ENCODE data around the gene METRN. TPM values are rescaled to one million over a fixed set of nuclear protein-coding genes. Genes with fewer than 3 reads are reported as not detected.
"Not testable (repeated sequence)": the region's sequence is repeated elsewhere in the genome, so short reads cannot be mapped to it uniquely, and the experiment has no call there.

The METRN gene
- total RNA-seq, 1 donor from 2014 or later, result 62.0 TPM

DNA sequence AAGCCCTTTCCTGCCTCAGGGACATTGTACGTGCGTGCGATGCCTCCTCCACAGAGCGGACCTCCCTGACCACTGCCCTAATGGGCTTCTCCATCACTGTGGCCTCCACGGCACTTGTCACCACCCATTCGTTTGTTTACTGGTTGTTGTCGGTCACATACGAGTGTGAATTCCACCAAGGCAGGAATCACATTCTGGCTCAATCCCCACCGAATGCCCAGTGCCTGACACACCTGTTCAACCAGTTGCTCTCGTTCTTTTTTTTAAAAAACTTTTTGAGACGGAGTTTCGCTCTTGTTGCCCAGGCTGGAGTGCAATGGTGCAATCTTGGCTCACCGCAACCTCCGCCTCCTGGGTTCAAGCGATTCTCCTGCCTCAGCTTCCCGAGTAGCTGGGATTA lies 23.7 kb upstream of the METRN start:
- not testable (repeated sequence) for DNase-seq (ENCODE audit: low spot score)

DNA sequence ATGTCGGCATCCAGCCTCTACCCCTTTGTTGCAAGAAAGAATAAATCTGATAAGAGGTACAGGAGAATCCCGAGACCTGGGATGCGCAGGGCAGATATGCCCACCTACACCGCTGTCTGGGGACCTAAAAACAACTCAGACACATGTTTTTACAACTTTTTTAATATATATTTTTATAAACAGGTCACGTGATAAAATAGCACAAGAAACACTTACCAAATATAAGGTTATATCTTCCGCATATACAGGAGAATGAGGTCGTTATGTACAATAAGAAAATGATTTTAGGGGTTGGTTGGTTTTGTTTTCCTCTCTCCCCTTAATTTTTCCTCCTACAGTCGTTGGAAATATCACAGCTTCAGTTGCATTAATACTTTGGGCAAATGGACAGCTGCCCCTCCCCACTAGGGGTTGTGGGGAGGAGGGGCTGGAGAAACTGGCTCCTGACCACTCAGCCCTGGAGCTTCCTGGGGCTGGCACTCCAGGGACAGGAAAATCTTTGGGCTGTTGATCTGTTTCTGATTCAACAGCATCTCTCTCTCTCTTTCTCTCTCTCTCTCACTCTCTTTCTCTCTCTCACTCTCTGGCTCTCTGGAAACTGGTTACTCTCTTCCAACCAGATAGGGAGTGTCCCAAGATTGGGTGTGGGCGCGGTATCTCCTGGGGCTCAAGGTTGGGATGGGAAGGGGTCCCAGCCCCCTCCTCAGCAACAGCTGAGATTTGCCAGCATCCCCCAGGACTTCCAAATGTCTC lies 22.4 kb upstream of the METRN start:
- DNase-seq (ENCODE audit: low spot score), result no peak

DNA sequence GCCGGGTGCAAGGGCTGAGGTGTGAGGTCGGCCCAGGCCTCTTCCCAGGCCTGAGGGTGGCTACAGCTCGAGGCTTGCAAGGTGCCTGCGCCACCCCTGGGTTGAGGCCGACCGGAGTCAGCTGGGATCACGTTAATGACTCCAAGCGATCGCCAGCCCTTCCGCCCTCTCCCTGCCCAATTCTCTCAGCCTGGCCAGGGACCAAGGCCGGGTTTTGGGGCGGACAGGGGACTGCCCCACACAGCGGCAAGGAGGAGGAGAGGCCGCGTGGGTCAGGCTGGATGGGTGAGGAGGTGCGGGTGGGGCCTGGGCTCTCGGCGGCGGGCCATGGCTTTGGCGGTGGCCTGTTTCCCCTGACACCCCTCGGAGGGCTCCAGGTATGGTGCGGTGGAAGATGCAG lies 21.6 kb upstream of the METRN start:
- DNase-seq (ENCODE audit: low spot score), result no peak

DNA sequence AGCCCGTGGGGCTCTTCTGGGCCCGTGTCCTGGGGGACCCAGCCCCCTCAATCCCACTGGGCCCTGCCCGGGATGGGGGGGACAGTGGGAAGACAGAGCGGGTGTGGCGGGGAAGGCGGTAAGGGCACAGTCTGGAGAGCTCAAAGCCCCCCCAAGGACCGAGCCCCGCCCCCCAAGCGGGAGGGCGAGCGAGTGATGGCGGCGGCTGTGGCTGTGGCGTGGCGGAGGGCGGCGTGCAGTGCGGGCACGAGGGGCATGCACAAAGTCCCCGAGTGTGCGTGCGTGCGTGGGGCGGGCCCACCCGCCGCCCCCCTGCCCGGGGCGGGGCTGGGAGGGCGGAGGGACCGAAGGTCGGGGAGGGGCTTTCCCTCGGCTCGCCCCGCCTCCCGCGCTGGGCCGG lies 21.2 kb upstream of the METRN start:
- DNase-seq (ENCODE audit: low spot score), result no peak

DNA sequence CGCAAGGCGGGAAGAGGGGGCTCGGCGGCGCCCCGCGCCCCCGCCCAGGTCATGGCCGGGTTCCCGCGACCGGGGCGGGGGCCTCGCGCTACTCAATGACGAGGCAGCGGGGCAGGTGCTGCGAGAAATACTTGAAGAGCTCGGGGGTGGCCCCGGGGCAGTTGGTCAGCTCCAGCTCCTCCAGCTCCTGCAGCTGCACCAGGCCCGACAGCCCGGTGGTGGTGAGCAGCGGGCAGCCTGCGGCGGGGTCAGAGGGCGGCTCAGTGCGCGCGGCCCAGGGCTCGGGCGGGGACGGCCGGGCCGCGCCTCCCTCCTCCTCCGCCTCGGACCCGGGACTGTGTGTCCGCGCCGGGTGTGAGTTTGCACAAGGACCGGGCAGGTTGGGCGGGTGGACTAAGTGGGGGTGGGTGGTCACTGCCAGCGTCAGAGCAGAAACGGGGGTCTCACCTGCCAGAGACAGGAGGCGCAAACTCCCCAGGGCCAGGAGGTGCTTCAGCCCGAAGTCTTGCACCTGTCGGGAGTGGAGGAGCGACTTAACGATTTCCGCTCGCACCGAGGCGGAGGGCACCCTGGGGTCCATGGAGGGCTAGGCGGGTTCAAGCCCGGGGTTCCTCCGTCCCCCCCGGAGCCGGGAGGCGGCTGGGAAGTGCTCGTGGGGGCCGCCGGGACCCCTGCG lies 20.6 kb upstream of the METRN start:
- no peak for DNase-seq (ENCODE audit: low spot score)

DNA sequence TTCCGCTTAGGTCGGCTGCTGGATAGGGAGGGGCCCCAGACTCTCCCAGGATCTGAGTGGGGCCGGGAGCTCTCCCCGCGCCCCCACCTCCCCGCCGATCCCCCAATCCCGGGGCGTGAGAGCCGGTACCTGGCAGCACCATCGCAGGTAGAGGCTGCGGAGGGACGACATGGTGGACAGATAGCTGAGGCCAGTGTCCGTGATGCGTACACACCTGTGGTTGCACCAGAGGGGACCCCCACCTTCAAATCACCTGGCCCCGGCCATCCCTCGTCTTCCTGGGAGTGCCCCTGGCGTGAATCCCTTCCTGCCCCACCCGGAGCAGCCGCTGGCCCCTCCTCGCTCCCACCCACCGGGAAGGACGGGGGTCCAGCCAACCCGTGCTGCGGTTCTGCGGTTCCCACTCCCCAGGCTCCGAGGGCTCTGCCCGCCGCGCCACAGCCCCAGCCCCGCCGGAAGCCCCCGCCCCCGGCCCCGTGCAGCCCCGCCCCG lies 20.0 kb upstream of the METRN start:
- no peak for DNase-seq (ENCODE audit: low spot score)

DNA sequence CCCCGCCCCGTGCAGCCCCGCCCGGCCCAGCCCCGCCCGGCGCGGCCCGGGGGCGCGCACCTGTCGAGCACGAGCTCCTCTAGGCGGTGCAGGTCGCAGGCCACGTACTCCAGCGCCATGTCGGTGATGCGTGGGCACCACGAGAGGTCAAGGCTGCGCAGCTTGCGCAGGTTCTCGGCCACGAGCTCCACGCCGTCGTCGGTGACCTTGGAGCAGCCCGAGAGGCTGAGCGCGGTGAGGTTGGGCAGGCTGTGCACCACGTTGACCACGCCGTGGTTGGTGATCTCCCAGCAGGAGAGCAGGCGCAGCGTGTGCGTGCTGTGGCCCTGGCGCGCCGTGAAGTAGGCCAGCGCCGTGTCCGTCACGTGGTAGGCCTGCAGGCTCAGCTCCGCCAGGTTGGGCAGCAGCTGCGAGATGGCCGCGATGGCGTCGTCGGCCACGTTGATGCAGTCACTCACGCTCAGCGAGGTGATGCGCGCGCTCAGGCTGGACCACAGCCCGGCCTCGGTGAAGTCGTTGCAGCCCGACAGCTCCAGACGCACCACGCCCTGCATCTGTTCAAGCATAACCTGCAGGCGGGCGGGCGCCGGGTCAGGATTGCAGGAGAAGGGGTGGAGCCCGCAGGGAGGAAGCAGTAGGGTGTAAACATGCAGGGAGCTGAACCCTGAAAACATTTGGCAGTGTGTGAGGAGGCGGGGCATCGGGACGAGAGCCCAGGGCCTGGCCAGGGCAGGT lies 19.4 kb upstream of the METRN start:
- peak; percentile 63 for DNase-seq (ENCODE audit: low spot score)

DNA sequence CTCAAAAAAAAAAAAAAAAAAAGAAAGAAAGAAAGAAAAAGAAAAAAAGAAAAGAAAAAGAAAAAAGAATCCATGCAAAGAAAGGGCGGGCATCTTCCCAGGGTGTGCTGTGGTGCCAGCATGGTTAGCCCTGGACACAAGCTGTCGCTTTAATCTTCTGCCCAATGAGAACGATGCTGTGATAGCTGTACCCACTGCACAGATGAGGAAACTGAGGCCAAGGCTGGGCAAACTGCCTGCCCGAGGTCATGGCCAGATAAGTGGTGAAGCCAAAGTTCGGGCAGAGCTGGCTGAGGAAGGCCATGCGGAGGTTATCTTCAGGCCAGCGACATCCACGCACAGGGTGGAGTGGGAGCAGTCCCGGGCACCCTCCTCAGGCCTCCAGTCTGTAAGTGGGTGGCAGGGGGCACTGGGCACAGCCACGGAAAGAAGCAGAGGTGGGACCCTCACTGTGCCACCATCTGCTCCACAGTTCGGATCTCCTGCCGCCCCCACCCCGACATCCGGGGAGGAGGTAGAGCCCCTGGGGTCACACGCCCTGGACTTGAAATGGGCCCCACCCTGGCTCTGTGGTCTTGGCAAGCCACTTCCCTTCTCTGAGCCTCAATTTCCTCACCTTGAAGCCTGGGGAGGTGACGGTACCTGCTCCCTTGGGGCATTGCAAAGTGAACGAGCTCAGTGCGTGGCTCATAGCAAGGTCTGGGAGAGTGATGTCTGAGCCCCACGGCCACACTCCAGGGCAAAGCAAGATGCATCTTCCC lies 15.8 kb upstream of the METRN start:
- no peak for DNase-seq (ENCODE audit: low spot score)

DNA sequence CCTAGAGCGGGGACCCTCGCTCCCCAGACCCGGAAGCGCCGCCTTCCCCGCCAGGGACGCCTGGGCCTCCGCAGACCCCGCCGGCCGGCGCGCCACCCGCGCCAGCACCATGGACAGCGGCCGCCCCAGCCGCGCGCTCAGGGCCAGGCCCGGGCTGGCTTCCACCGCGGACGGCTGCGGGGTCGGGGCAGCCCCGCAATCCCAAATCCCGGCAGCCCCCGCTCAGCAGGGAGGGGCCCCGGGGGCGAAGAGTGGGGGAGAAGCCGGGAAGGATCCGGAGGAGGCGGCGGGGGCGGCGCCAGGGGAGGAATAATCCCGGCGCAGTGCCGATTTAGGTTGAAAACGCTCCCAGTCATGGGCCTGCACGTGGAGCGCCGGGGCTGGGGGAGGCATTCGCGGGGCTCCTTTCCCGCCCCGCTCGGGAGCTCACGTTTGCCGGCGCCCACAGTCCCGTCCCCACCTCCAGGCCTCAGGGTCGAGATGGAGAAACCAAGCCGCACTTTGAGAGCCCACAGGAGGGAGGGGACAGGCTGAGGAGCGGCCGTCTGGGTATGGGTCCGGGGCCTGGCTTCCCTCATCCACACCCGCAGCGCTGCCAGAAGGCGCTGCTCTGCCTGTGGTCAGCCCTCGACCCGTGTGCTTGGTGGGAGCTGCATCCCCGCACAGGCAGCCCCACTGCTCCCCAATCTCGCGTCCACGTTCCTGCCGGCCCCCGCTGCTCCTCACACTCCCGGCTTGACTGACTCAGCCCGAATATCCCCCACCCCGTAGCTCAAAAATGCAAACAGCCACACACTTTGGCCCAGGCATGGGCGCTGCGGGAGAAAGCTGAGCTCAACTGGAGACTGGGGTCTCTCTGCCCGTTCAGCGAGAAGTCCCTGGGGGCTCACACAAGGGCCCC lies 14.0 kb upstream of the METRN start:
- no peak for DNase-seq (ENCODE audit: low spot score)

DNA sequence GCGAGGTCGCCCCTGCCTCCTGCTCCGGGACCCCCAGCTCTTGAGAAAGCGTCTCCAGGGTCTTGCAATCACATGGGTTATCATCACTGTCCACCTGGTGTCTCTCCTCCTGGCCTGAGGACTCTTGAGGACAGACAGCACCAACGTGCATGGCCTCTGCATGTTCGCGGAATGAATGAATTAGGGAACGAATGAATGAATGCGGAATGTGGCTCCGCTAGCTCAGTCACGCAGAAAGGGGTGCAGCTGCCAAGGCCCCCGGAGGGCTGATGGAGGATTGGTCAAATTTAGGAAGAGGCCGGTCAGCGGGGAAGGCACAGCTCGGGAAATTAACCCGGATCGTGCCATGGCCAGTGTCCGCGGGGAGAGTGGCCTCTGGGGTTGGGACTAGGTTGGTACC lies 12.6 kb upstream of the METRN start:
- no peak for DNase-seq (ENCODE audit: low spot score)

DNA sequence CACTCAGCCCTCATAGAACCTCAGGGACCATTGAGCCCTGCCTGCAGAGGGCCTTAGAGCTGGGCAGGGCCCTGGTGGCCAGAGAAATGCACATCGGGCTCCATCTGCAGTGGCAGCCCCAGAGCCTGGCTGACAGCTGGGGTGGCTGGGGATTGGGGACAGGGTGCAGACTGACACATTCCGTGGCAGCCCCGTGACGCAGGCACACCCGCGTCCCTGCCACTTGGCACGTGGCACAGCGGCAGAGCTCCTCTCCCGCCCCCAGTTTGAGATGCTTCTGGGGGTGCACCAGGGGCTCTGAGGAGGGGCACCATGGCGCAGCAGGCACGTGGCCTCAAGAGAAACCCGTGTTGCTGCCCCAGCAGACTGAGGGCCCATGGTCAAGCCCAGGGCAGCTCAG lies 11.5 kb upstream of the METRN start:
- DNase-seq (ENCODE audit: low spot score), result no peak

DNA sequence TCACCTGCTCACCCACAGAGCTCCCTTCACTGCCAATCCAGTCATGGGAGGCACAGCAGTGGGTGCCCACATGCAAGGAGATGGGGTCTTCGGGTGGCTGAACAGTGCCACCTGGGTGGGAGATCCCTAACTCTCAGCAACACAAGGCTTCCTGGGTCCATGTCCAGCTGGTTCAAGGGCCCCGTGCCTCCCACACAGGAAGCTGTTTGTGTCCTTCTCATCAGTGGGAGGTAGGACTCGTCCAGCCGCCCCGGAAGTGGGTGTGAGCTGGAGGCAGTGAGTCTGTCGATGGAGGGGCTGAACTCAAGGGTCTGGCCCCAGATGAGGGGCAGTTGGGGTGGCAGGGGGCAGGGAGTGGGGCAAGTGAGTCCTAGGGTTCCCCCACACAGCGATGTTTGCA lies 10.9 kb upstream of the METRN start:
- DNase-seq (ENCODE audit: low spot score), result no peak

DNA sequence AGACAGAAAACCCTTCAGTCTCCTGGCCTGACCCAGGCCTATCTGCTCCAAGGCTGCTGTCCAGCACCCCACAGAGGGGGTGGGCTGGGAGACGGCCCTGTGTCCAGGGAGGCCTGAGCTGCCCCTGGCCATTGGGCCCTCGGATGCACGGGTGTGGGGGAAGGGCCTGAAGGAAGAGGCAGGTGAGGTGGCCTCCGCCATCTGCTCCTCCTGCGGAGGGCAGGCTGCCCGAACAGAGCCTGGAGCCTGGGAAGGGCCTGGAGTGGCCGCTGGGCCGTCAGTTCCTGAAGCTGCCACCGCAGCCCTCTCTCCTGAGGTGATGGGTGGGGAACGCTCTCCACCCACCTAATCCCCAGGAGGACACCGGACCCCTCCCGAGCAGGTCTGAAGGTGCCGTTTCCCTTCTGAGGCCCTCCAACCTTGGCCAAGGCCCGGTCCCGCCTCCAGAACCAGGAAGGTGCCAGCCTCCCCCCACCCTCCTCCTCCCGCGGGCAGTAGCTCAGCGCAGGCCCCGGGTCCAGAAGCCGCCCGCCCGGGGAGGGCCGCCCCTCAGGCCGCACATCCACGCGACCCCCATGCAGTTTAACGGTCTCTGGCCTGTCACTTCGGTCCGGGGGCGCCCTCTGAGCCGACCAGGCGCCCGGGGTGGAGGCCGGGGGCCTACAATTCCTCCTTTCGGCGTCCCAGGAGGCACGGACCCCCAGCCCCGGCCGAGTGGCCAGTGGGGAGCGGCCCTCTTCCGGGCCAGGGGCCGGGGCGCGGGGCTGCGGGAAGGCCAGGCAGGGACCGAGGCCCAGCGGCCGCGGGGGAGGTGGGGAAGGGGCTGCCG lies 10.2 kb upstream of the METRN start:
- no peak for DNase-seq (ENCODE audit: low spot score)

DNA sequence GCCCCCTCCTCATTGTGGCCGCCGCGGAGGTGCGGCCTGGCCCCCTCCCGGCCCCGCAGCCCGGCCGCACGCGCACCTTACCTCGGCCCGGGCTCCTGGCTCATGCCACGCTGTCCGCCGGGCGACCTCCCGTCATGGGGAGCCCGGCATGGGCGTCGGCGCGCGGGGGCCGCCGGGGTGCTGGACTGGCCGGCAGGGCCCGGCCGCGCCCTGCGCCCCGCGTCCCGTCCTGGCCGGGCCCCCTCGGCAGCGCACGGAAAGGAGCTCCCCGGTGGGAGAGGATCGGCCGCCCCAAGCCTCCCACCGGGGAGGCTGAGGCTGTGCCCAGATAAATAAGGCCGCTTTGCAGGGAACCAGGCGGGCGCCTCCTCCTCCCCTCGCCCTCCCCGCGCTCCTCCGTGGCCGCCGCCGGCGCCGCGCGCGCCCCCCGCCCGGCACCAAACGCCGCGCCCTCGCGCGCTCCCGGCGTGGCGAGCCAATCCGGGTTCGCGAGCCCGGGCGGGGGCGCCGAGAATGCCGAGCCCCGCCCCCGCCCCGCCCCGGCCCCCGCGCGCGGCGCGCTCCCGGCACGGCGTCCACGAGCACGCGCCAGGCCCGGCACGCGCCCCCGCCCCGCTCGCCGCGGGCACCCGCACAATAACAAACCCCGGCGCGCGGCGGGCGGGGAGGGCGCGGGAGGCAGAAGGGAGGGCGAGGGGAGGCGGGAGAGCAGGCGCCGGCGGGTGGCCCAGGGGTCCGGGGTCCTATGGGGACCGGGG lies 9.3 kb upstream of the METRN start, which contains the start of gene FBXL16:
Gene FBXL16, minus strand, starts transcription at position 371 of the 758 bp plus-strand sequence. CDS start 8,396 bp downstream, outside the sequence.
- DNase-seq (ENCODE audit: low spot score), result no peak

DNA sequence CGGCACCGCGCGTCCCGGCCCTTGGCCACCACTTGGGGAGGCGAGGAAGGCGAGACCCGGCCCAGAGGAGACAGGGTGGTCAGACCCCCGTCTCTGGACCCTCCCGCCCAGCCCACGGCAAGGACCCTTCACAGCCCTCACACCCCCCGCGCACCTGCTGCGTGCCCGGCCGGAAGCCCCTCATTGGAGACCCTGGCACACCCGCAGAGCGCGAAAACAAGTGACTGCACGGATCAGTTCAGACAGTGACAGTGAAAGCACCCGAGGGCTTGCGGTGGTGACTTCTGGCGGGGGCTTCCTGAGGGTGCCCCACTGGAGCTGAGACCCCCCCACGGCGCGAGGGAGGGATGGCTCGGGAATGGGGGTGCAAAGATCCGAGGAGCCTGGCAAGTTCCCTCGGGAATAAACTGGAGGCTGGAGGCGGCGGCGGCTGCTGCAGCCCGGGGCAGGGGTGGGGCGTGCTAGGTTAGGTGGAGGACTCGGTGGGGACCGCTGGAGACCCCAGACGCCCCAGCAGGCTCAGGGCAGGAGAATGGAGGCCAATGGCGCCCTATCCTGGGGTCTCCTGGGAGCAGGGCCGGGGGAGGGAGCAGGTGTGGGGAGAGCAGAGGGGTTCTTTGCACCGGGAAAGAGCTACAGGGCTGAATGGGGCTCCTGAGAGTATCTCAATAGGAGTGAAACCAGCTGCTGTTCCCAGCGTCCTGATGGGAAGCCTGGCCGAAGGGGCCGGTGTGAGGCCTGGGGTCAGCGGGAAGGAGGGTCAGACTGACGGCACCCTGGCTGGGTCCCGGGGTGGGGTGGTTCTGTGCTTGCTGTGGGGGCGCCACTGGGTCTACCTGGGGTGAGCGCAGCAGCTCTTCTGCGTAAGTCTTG lies 8.5 kb upstream of the METRN start:
- DNase-seq (ENCODE audit: low spot score), result no peak

DNA sequence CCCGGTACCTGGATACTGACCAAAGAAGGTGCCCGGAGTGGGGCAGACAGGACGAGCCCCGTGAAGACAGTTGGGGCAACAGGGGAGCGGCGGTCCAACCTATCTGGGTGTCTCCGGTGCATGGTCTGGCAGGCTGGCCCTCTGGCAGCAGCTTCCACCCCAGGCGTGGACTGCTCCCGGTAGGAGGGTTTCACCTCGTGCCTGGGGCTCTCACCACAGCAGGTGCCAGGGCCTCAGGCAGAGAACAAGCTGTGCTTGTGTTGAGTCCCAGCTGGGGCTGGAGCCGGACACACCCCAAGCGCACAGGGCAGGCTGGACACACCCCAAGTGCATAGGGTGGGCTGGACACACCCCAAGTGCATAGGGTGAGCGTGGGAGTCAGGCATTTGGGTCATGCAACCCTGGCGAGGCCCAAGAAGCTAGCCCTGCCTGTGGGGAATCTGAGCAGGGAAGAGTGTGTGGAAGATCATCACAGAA lies 7.8 kb upstream of the METRN start:
- no peak for DNase-seq (ENCODE audit: low spot score)

DNA sequence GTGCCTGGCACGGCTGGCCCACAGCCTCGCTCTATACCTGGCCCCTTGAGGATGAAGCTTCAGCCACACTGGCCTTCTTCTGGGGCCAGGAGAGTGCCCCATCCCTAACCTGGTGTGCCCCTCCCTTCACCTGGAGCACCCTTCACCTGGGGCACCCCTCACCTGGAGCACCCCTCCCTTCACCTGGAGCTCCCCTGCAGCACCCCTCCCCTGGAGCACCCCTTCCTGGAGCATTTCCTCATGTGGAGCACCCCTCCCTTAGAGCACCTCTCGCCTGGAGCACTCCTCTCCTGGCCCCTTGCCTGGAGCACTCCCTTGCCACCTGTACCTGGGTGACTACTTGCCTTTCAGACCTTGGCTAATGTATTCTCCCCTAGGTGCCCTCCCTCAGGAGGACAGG lies 6.9 kb upstream of the METRN start:
- DNase-seq (ENCODE audit: low spot score), result no peak

DNA sequence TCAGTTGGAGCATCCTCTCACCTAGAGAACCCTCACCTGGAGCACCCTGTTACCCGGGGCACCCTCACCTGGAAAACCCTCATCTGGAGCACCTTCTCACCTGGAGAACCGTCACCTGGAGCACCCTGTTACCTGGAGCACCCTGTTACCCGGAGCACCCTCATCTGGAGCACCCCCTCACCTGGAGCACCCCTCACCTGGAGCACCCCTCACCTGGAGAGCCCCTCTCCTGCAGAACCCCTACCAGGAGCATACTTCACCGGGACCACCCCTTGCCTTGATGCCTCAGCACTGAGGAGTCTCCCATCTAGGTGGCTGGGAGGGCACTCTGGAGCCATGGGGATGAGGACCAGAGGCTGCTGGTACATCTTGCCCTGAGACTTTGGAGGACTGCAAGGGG lies 6.0 kb upstream of the METRN start:
- DNase-seq (ENCODE audit: low spot score), result no peak

Data from mucosa of gallbladder (tissue), 1 donor.